A549 (cell line): ENCODE results near the gene BRPF1.

Source experiments
- CHD2 ChIP-seq: fragments of 150-350 bp; IDR thresholded peaks from 2 replicates; pipeline ENCODE4 v1.6.1; 2014; ENCODE audit warnings: low read length; ENCODE audit not compliant: partially characterized antibody
- E2F6 ChIP-seq: IDR thresholded peaks from 2 replicates; pipeline ENCODE4 v1.6.1; 2012; ENCODE audit warnings: low read depth, borderline replicate concordance
- EHF ChIP-seq: fragments of 250-450 bp; sonication (Bioruptor Pico); IDR thresholded peaks from 2 replicates; pipeline ENCODE4 v1.5.0; 2020; ENCODE audit warnings: mild to moderate bottlenecking
- EP300 ChIP-seq, 2 experiments: fragments of >200 bp; sonication (Bioruptor Twin); formaldehyde crosslinking; IDR thresholded peaks; 2 replicates in 1 of 2; 3 replicates in 1 of 2; pipeline ENCODE4 v1.6.1; 2016 to 2017
- JUN ChIP-seq, 2 experiments: fragments of >200 bp; sonication (Bioruptor Twin); formaldehyde crosslinking; IDR thresholded peaks; 2 replicates in 1 of 2; 3 replicates in 1 of 2; pipeline ENCODE4 v1.6.1; 2016 to 2017
- MYC ChIP-seq: IDR thresholded peaks from 2 replicates; pipeline ENCODE4 v1.6.1; 2012; ENCODE audit warnings: mild to moderate bottlenecking, inconsistent platforms, low read length, improper control_type of control experiment, borderline replicate concordance
- POLR2A ChIP-seq: IDR thresholded peaks from 2 replicates; pipeline ENCODE4 v1.6.1; 2012; ENCODE audit warnings: mild to moderate bottlenecking, low read length
- POLR2AphosphoS2 ChIP-seq: conservative IDR thresholded peaks from 2 replicates; pipeline ENCODE4 v1.6.1; 2012; ENCODE audit warnings: low read length, improper control_type of control experiment, inconsistent platforms
- RAD21 ChIP-seq, 2 experiments: fragments of >200 bp in 1 of 2; sonication (Bioruptor Twin) in 1 of 2; formaldehyde crosslinking in 1 of 2; IDR thresholded peaks in 1 of 2; conservative IDR thresholded peaks in 1 of 2; 2 replicates in 1 of 2; 3 replicates in 1 of 2; pipeline ENCODE4 v1.6.1; 2012 to 2018; ENCODE audit warnings: inconsistent platforms in 1 of 2
- ZSCAN20 ChIP-seq: fragments of 250-450 bp; sonication (Bioruptor Pico); IDR thresholded peaks from 2 replicates; pipeline ENCODE4 v1.8.0; 2022; ENCODE audit warnings: mild to moderate bottlenecking, moderate library complexity
- TF ChIP-seq, protein P1 (sequence below): fragments of >200 bp; sonication (Bioruptor Twin); formaldehyde crosslinking; IDR thresholded peaks from 3 replicates; pipeline ENCODE4 v1.5.1; 2016

DNA sequence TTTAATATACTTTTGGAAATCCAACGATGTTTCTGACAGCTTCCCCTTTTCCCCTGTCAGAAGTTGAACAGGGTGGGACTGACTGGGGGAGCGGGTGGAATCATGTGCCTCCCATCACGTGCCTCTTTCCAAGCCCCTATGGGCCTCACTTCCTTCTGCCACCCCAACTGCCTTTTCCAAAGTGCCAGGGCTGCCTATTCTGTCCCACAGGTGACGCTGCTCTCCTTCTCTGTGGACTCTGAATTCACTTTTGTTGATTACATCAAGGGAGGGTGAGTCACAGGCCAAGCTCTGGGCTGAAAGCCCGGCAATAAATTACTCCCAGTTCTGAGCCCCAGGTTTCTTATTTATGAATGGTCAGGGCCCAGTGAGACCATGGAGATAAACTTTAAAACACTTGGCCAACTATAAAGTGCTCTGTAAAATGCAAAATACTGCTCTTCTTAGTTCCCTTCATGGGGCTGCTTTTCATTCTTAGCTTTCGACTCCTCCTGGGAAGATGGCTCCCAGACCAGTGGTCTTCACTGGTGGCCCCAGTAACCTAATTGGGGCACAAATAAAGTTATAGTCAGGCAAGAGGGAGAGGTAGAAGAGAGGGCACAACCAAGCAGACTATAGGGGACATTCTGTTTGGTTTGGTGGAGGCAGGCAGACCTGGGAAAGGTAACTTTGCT, 15.6 kb upstream of the BRPF1 start:
- TF ChIP-seq, protein P1, sequence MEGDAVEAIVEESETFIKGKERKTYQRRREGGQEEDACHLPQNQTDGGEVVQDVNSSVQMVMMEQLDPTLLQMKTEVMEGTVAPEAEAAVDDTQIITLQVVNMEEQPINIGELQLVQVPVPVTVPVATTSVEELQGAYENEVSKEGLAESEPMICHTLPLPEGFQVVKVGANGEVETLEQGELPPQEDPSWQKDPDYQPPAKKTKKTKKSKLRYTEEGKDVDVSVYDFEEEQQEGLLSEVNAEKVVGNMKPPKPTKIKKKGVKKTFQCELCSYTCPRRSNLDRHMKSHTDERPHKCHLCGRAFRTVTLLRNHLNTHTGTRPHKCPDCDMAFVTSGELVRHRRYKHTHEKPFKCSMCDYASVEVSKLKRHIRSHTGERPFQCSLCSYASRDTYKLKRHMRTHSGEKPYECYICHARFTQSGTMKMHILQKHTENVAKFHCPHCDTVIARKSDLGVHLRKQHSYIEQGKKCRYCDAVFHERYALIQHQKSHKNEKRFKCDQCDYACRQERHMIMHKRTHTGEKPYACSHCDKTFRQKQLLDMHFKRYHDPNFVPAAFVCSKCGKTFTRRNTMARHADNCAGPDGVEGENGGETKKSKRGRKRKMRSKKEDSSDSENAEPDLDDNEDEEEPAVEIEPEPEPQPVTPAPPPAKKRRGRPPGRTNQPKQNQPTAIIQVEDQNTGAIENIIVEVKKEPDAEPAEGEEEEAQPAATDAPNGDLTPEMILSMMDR, result peak; percentile 87
- TF ChIP-seq POLR2A (no peak), ZSCAN20 (CRISPR knock-in tag) (no peak), MYC (no peak), CHD2 (no peak), EHF (CRISPR knock-in tag) (no peak), POLR2AphosphoS2 (no peak), RAD21 (conservative IDR thresholded peaks at IDR 0.05 in 1 of 2, IDR thresholded peaks at IDR 0.05 in 1 of 2) (peak; percentile 89 to 91), E2F6 (no peak), JUN (IDR thresholded peaks at IDR 0.05) (no peak), EP300 (IDR thresholded peaks at IDR 0.05) (no peak)
